Psoas muscle (tissue), 8 donors: Measurements from ENCODE around the gene PSME3. TPM values are rescaled to one million over a fixed set of nuclear protein-coding genes. Genes with fewer than 3 reads are reported as not detected.
"Not testable (repeated sequence)": the region's sequence is repeated elsewhere in the genome, so short reads cannot be mapped to it uniquely, and the experiment has no call there.

Source experiments
- ATAC-seq, 4 donors: fragments of 200-7000 bp; cut with Tn5 transposase; one replicate each; pipeline ENCODE4 v1.9.1; 2020; ENCODE audit warnings: moderate library complexity in 3 of 4, mild to moderate bottlenecking in 2 of 4
- DNase-seq, 2 donors: peaks; one replicate each; pipeline ENCODE4 v3.0.0-alpha.2; 2020
- H3K27ac ChIP-seq: fragments of 200-600 bp; one replicate; pipeline ENCODE4 v1.8.0; 2022
- H3K27me3 ChIP-seq, 3 donors: fragments of 200-600 bp in 1 of 3; one replicate each; pipeline versions ENCODE4 v1.6.1 to v1.8.0; 2013 to 2022; ENCODE audit warnings: low read length in 2 of 3, mild to moderate bottlenecking in 2 of 3, moderate library complexity in 1 of 3; ENCODE audit not compliant: insufficient read depth in 3 of 3
- H3K36me3 ChIP-seq, 2 donors: fragments of 200-600 bp in 1 of 2; one replicate each; pipeline versions ENCODE4 v1.6.1 to v1.8.0; 2013 to 2022; ENCODE audit warnings: low read depth in 1 of 2, mild to moderate bottlenecking in 1 of 2, moderate library complexity in 1 of 2; ENCODE audit not compliant: insufficient read depth in 1 of 2
- H3K4me1 ChIP-seq: fragments of 200-600 bp; one replicate; pipeline ENCODE4 v1.8.0; 2022
- H3K4me3 ChIP-seq: fragments of 200-600 bp; one replicate; pipeline ENCODE4 v1.8.0; 2022; ENCODE audit warnings: mild to moderate bottlenecking
- H3K9me3 ChIP-seq: fragments of 200-600 bp; one replicate; pipeline ENCODE4 v1.8.0; 2022
- WGBS, 3 donors: extraction: QIAGEN DNeasy Blood & Tissue Kit; methylation state at CpG; one replicate each; pipeline versions ENCODE4 v1.1.6 to v1.1.7; 2013; 5-methylcytosine and 5-hydroxymethylcytosine counted together
- intact Hi-C, 2 donors: fragments of 100-400 bp; cut with DNase I; formaldehyde crosslinking; loops; one replicate each; pipeline versions ENCODE4 v1.11.0 to v1.14.2; 2022
- polyA plus RNA-seq, 3 donors: library from polyadenylated mRNA; stranded (reverse); fragments of 200-250 nt; gene quantifications; one replicate each; pipeline ENCODE4 v1.2.3, GENCODE V29; 2013
- total RNA-seq, 4 donors: library from RNA; stranded (reverse); fragmentation: NEBNext Ultra II Directional in 2 of 4; extraction: Animal tissue kit (Norgen Biotek cat#: 25700) in 2 of 4; gene quantifications; one replicate each; pipeline versions ENCODE4 v1.2.1 to v1.2.4, GENCODE V29; 2021 to 2023
- TF ChIP-seq, protein P1 (sequence below): fragments of 200-600 bp; IDR thresholded peaks from one replicate; pipeline ENCODE4 v1.8.0; 2022; ENCODE audit warnings: antibody characterized with exemption
- donor health status: healthy with polysubstance abuse.
- donor health status: DM: no; HTN: no; CAD: no; lungs with moderate emphysema.
- donor health status: Bipolar disorder and iron deficiency.
- donor health status: healthy.
- donor health status: DM: yes; HTN: yes; CAD: no.
- donor health status: DM: no; HTN: no; CAD: no.
- donor health status: DM: no; HTN: no; CAD: no.
- donor health status: DM: yes; HTN: yes; CAD: no.

The PSME3 gene
- total and polyA plus RNA-seq, 7 donors = 61.7 to 239 (median 104) TPM

DNA sequence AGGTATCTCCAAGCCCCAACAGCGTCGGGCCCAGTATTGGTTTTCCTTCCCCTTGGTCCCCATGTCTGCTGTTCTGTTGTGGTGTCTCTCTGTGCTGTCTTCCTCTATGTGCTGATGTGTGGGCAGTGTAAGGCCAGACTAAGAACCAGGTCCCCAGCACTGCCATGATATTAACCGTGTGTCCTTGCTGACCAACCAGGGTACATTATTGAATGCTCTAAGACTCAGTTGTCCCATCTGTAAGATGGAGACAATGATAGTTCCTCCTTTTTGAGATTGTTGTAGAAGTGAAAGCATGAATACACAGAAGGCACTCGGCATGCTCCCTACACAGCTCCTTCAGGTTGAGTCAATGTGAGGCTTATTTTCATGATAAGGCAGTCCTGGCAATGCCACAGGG is 38.5 kb downstream of the PSME3 start:
- 87 to 91% (median 90%) methylated on average over 4 of the region's 4 CpGs for WGBS, 3 donors

DNA sequence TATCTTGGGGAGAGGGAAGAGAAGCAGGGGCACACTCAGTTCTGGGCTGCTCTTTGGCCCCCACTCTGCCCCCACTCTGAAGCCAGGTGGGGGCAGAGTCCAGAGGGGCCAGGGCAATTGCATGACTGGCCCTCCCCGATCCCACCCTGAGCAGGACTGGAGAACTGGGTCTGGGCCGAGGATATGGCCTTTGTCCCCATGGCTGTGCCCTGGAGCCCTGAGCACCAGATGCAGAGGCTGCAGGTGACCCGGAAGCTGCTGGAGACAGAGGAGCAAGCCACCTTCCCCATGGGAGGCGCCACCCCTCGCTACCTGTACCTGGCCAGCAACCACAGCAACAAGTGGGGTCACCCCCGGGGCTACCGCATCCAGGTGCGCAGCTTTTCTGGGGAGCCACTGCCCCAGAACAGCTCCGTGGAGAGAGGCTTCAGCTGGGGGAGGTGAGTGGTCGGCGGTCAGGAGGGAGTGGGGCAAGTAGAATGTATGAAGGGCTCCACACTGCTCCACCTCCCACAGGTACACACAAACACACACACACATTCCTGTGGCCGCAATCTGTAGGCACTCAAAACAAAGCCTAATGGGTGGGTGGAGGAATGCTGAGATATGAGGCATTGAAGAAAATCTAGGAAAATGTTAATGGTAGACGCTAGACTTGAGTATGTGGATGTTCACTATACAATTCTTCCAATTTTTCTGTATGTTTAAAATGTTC is 39.2 kb downstream of the PSME3 start:
- Histone ChIP-seq H3K9me3 (peaks cover 5% of the 10 kb centered on the region), H3K36me3 (no peaks in the 10 kb centered on the region), H3K4me1 (no peaks in the 10 kb centered on the region), H3K27ac (no peak overlapping the region), H3K4me3 (no peak overlapping the region), H3K27me3 (no peaks in the 10 kb centered on the region)
- ATAC-seq (no peak), DNase-seq (no peak)
- TF ChIP-seq, protein P1, sequence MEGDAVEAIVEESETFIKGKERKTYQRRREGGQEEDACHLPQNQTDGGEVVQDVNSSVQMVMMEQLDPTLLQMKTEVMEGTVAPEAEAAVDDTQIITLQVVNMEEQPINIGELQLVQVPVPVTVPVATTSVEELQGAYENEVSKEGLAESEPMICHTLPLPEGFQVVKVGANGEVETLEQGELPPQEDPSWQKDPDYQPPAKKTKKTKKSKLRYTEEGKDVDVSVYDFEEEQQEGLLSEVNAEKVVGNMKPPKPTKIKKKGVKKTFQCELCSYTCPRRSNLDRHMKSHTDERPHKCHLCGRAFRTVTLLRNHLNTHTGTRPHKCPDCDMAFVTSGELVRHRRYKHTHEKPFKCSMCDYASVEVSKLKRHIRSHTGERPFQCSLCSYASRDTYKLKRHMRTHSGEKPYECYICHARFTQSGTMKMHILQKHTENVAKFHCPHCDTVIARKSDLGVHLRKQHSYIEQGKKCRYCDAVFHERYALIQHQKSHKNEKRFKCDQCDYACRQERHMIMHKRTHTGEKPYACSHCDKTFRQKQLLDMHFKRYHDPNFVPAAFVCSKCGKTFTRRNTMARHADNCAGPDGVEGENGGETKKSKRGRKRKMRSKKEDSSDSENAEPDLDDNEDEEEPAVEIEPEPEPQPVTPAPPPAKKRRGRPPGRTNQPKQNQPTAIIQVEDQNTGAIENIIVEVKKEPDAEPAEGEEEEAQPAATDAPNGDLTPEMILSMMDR = no peak
- WGBS, 3 donors = 92 to 95% (median 92%) methylated on average over 13 of the region's 13 CpGs
- intact Hi-C loops = no loop called here

More for the DNA sequence above, 38.5 kb downstream of the PSME3 start:
- ATAC-seq = no peak
- no peaks in the 10 kb centered on the region for H3K36me3 ChIP-seq
- no peaks in the 10 kb centered on the region for H3K4me1 ChIP-seq
- no peaks in the 10 kb centered on the region for H3K27me3 ChIP-seq
- no peak overlapping the region for H3K4me3 ChIP-seq
- H3K27ac ChIP-seq = no peak overlapping the region
- TF ChIP-seq, protein P1 = no peak
- H3K9me3 ChIP-seq = peaks cover 5% of the 10 kb centered on the region
- DNase-seq = no peak
- intact Hi-C loops = no loop called here

DNA sequence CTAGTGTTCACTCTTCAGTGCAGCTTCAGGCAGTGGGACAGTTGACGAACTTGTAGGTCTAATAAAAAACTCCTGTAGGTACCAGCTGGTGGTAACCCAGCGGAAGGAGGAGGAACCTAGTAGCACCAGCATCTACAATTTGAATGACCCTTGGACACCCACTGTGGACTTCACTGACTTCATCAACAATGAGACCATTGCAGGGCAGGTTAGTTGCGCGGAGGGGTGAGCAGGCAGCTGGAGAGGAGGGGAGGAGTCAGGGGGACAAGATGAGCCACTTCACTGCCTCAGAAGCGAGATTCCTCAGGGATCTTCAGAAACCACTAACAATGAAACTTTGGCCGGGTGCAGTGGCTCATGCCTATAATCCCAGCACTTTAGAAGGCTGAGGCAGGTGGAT is 40.1 kb downstream of the PSME3 start:
- no peak overlapping the region for H3K4me3 ChIP-seq
- no peak overlapping the region for H3K27ac ChIP-seq
- peaks cover 5% of the 10 kb centered on the region for H3K9me3 ChIP-seq
- TF ChIP-seq, protein P1 = no peak
- 68 to 76% (median 72%) methylated on average over 6 of the region's 6 CpGs for WGBS, 3 donors
- H3K36me3 ChIP-seq = no peaks in the 10 kb centered on the region
- intact Hi-C loops = no loop called here
- no peak for ATAC-seq
- no peaks in the 10 kb centered on the region for H3K4me1 ChIP-seq
- H3K27me3 ChIP-seq = no peaks in the 10 kb centered on the region
- DNase-seq = no peak

DNA sequence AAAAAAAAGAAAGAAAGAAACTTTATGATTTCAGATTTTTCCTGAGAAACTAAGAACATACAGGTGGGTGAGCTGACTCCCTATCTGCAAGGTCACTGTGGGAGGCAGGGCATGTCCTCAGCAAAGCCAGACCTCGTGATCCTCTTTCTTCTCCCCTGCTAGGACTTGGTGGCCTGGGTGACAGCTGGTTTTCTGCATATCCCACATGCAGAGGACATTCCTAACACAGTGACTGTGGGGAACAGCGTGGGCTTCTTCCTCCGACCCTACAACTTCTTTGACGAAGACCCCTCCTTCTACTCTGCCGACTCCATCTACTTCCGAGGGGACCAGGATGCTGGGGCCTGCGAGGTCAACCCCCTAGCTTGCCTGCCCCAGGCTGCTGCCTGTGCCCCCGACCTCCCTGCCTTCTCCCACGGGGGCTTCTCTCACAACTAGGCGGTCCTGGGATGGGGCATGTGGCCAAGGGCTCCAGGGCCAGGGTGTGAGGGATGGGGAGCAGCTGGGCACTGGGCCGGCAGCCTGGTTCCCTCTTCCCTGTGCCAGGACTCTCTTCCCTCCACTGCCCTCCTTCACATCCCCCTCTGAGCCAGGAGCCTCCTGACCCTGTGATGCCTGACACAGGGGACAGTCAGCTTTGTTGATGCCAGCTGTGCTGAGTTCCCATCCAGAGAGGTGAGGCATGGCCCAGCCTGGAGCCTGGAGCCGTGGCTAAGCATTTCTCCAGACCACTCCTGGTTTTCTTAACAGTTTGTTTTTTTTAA is 40.9 kb downstream of the PSME3 start:
- H3K4me3 ChIP-seq, H3K36me3 ChIP-seq, intact Hi-C loops, DNase-seq, H3K4me1 ChIP-seq, H3K27me3 ChIP-seq, H3K27ac ChIP-seq, ATAC-seq, H3K9me3 ChIP-seq: not testable (repeated sequence)
- 41 to 55% (median 47%) methylated on average over 8 to 9 of the region's 12 CpGs for WGBS, 3 donors

DNA sequence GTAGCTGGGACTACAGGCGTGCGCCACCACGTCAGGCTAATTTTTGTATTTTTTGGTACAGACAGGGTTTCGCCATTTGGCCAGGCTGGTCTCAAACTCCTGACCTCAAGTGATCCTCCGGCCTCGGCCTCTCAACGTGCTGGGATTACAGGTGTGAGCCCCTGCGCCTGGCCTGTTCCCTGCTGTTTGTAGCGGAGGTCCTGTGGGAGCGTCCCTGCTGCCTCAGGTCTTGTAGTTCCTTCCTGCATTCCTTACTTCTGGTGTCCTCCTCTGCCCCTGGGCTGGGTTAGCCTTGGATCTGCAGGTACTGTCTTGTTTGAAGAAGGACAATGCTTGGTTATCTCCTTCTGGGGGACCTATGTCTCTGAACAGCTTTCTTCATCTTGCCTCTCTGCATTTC is 43.8 kb downstream of the PSME3 start:
- no peak overlapping the region for H3K27ac ChIP-seq
- no peaks in the 10 kb centered on the region for H3K36me3 ChIP-seq
- TF ChIP-seq, protein P1 = no peak
- H3K9me3 ChIP-seq = no peaks in the 10 kb centered on the region
- no peak overlapping the region for H3K4me3 ChIP-seq
- H3K4me1 ChIP-seq = no peaks in the 10 kb centered on the region
- DNase-seq (no peak), ATAC-seq (no peak)
- intact Hi-C loops = no loop called here
- 89 to 93% (median 91%) methylated on average over 10 of the region's 10 CpGs for WGBS, 3 donors
- H3K27me3 ChIP-seq = peaks cover 0 to 2% (median 0%) of the 10 kb centered on the region in 3 donors
